GM18526 (cell line): ENCODE data around the gene SMYD3.

Experiments used
- POLR2A ChIP-seq: IDR thresholded peaks from 3 replicates; pipeline ENCODE4 v1.6.1; 2011; ENCODE audit not compliant: insufficient read length; ENCODE audit errors: extremely low read depth

SMYD3 gene

GRCh38 chr1:246274186-246274585 lies 232.9 kb downstream of the SMYD3 start:
- TF ChIP-seq POLR2A: no peak

- TF ChIP-seq POLR2A: no peak
Observed at GRCh38 chr1:246271516-246271915, 235.6 kb downstream of the SMYD3 start.

GRCh38 chr1:246270236-246270635 lies 236.8 kb downstream of the SMYD3 start:
- no peak for TF ChIP-seq POLR2A

GRCh38 chr1:246269466-246269865 lies 237.6 kb downstream of the SMYD3 start:
- no peak for TF ChIP-seq POLR2A

GRCh38 chr1:246267896-246268295 lies 239.2 kb downstream of the SMYD3 start:
- no peak for TF ChIP-seq POLR2A

- TF ChIP-seq POLR2A: no peak
Observed at GRCh38 chr1:246267426-246267825, 239.7 kb downstream of the SMYD3 start.

- TF ChIP-seq POLR2A: no peak
Observed at GRCh38 chr1:246265481-246265880, 241.6 kb downstream of the SMYD3 start.

GRCh38 chr1:246262281-246262680 lies 244.8 kb downstream of the SMYD3 start:
- TF ChIP-seq POLR2A: no peak

GRCh38 chr1:246261639-246262038 lies 245.4 kb downstream of the SMYD3 start:
- TF ChIP-seq POLR2A: no peak

- no peak for TF ChIP-seq POLR2A
Observed at GRCh38 chr1:246258250-246258649, 248.8 kb downstream of the SMYD3 start.

- TF ChIP-seq POLR2A: no peak
Observed at GRCh38 chr1:246255773-246256172, 251.3 kb downstream of the SMYD3 start.

GRCh38 chr1:246254854-246255253 lies 252.2 kb downstream of the SMYD3 start:
- no peak for TF ChIP-seq POLR2A

GRCh38 chr1:246246430-246246829 lies 260.6 kb downstream of the SMYD3 start:
- TF ChIP-seq POLR2A: no peak

- TF ChIP-seq POLR2A: no peak
Observed at GRCh38 chr1:246245541-246245940, 261.5 kb downstream of the SMYD3 start.

- no peak for TF ChIP-seq POLR2A
Observed at GRCh38 chr1:246232126-246232525, 275.0 kb downstream of the SMYD3 start.

GRCh38 chr1:246226041-246226440 lies 281.0 kb downstream of the SMYD3 start:
- TF ChIP-seq POLR2A: no peak

GRCh38 chr1:246221485-246222255 lies 285.4 kb downstream of the SMYD3 start:
- TF ChIP-seq POLR2A: no peak

GRCh38 chr1:246220495-246221065 lies 286.5 kb downstream of the SMYD3 start:
- no peak for TF ChIP-seq POLR2A
